WTC11 (cell line): Measurements from ENCODE around the gene SLC9C1. TPM values are rescaled to one million over a fixed set of nuclear protein-coding genes. Genes with fewer than 3 reads are reported as not detected.

Source experiments
- ATAC-seq: fragments of 200-7000 bp; cut with Tn5 transposase; 2 replicates; pipeline ENCODE4 v1.10.0; 2021; ENCODE audit warnings: mild to moderate bottlenecking, moderate library complexity
- CTCF ChIA-PET: fragments of 300-600 bp; sonication (Branson Sonifier 250); formaldehyde crosslinking; loops from one replicate; lab custom pipeline; 2021; ENCODE audit warnings: antibody characterized with exemption; lab: Charles Lee
- POLR2A ChIA-PET: fragments of 350-600 bp; sonication (Branson Sonifier 250); formaldehyde crosslinking; loops from one replicate; lab custom pipeline; 2021; ENCODE audit warnings: antibody characterized with exemption; lab: Charles Lee
- DNase-seq: peaks from one replicate; pipeline ENCODE4 v3.0.0; 2021; ENCODE audit warnings: low spot score
- H3K27ac Mint-ChIP-seq: 2 replicates; pipeline ENCODE4 v1.8.0; 2021; ENCODE audit warnings: mixed read lengths
- H3K27me3 Mint-ChIP-seq: 2 replicates; pipeline ENCODE4 v1.8.0; 2021; ENCODE audit warnings: low read depth, mild to moderate bottlenecking, moderate library complexity, mixed read lengths
- H3K36me3 Mint-ChIP-seq: 2 replicates; pipeline ENCODE4 v1.8.0; 2021; ENCODE audit warnings: mixed read lengths
- H3K4me1 Mint-ChIP-seq: 2 replicates; pipeline ENCODE4 v1.8.0; 2022; ENCODE audit warnings: mixed read lengths
- H3K4me3 Mint-ChIP-seq: 2 replicates; pipeline ENCODE4 v1.8.0; 2021; ENCODE audit warnings: mild to moderate bottlenecking, moderate library complexity, mixed read lengths
- H3K9me3 Mint-ChIP-seq: 2 replicates; pipeline ENCODE4 v1.8.0; 2021; ENCODE audit warnings: mixed read lengths
- ARID4B ChIP-seq: sonication (generic); formaldehyde crosslinking; IDR thresholded peaks from 2 replicates; pipeline ENCODE4 v1.8.0; 2023; ENCODE audit warnings: missing genetic modification reagents, mild to moderate bottlenecking, borderline replicate concordance
- ATF1 ChIP-seq: sonication (generic); formaldehyde crosslinking; IDR thresholded peaks from 2 replicates; pipeline ENCODE4 v1.8.1; 2023; ENCODE audit warnings: mild to moderate bottlenecking, moderate library complexity, missing genetic modification reagents
- ATF2 ChIP-seq: sonication (generic); formaldehyde crosslinking; IDR thresholded peaks from 2 replicates; pipeline ENCODE4 v1.8.1; 2022; ENCODE audit warnings: low read depth, missing genetic modification reagents, borderline replicate concordance
- CBFB ChIP-seq: sonication (generic); formaldehyde crosslinking; IDR thresholded peaks from 2 replicates; pipeline ENCODE4 v1.8.1; 2022; ENCODE audit warnings: mild to moderate bottlenecking, low read depth, missing genetic modification reagents
- CREB1 ChIP-seq: sonication (generic); formaldehyde crosslinking; IDR thresholded peaks from 2 replicates; pipeline ENCODE4 v1.8.0; 2023; ENCODE audit warnings: mild to moderate bottlenecking, missing genetic modification reagents
- GABPB1 ChIP-seq: sonication (generic); formaldehyde crosslinking; IDR thresholded peaks from 2 replicates; pipeline ENCODE4 v1.8.1; 2023; ENCODE audit warnings: mild to moderate bottlenecking, missing genetic modification reagents
- HMGA2 ChIP-seq: fragments of 250-450 bp; sonication (Bioruptor Pico); IDR thresholded peaks from 2 replicates; pipeline ENCODE4 v1.4.0; 2021; ENCODE audit warnings: mild to moderate bottlenecking, moderate library complexity
- IRF1 ChIP-seq: sonication (generic); formaldehyde crosslinking; IDR thresholded peaks from 2 replicates; pipeline ENCODE4 v1.8.0; 2023; ENCODE audit warnings: missing genetic modification reagents
- NFYB ChIP-seq: sonication (generic); formaldehyde crosslinking; conservative IDR thresholded peaks from 2 replicates; pipeline ENCODE4 v1.8.0; 2022; ENCODE audit warnings: low read depth, missing genetic modification reagents
- NR3C1 ChIP-seq: sonication (generic); formaldehyde crosslinking; conservative IDR thresholded peaks from 2 replicates; pipeline ENCODE4 v1.8.1; 2023; ENCODE audit warnings: low read depth, mild to moderate bottlenecking, missing genetic modification reagents
- OVOL2 ChIP-seq: fragments of 250-450 bp; sonication (Bioruptor Pico); IDR thresholded peaks from 2 replicates; pipeline ENCODE4 v1.9.0; 2021; ENCODE audit warnings: mild to moderate bottlenecking, borderline replicate concordance
- PRRX2 ChIP-seq: fragments of 250-450 bp; sonication (Bioruptor Pico); IDR thresholded peaks from 2 replicates; pipeline ENCODE4 v1.8.0; 2021; ENCODE audit warnings: mild to moderate bottlenecking
- SP1 ChIP-seq: sonication (generic); formaldehyde crosslinking; conservative IDR thresholded peaks from 2 replicates; pipeline ENCODE4 v1.8.1; 2022; ENCODE audit warnings: missing genetic modification reagents
- ZMAT4 ChIP-seq: fragments of 250-450 bp; sonication (Bioruptor Pico); IDR thresholded peaks from 2 replicates; pipeline ENCODE4 v1.9.0; 2021; ENCODE audit warnings: mild to moderate bottlenecking
- ZNF416 ChIP-seq: fragments of 250-450 bp; sonication (Bioruptor Pico); IDR thresholded peaks from 2 replicates; pipeline ENCODE4 v1.9.0; 2021; ENCODE audit warnings: mild to moderate bottlenecking, inconsistent platforms
- total RNA-seq: library from RNA; stranded (reverse); gene quantifications from 3 replicates; pipeline ENCODE4 v1.2.3, GENCODE V29; 2021
- TF ChIP-seq, protein P1 (sequence below): sonication (generic); formaldehyde crosslinking; IDR thresholded peaks from 2 replicates; pipeline ENCODE4 v1.8.0; 2022; ENCODE audit warnings: missing genetic modification reagents
- TF ChIP-seq, protein P2 (sequence below): sonication (generic); formaldehyde crosslinking; IDR thresholded peaks from 2 replicates; pipeline ENCODE4 v1.8.1; 2023; ENCODE audit warnings: mild to moderate bottlenecking, missing genetic modification reagents
- TF ChIP-seq, protein P3 (sequence below): sonication (generic); formaldehyde crosslinking; IDR thresholded peaks from 2 replicates; pipeline ENCODE4 v1.8.0; 2022; ENCODE audit warnings: mild to moderate bottlenecking, missing genetic modification reagents

Gene SLC9C1
- total RNA-seq, 1 experiment from 2014 or later, result 3.5 TPM

GRCh38 chr3:112117415-112117814 lies 176.6 kb downstream of the SLC9C1 start (continued):
- TF ChIP-seq, protein P1, sequence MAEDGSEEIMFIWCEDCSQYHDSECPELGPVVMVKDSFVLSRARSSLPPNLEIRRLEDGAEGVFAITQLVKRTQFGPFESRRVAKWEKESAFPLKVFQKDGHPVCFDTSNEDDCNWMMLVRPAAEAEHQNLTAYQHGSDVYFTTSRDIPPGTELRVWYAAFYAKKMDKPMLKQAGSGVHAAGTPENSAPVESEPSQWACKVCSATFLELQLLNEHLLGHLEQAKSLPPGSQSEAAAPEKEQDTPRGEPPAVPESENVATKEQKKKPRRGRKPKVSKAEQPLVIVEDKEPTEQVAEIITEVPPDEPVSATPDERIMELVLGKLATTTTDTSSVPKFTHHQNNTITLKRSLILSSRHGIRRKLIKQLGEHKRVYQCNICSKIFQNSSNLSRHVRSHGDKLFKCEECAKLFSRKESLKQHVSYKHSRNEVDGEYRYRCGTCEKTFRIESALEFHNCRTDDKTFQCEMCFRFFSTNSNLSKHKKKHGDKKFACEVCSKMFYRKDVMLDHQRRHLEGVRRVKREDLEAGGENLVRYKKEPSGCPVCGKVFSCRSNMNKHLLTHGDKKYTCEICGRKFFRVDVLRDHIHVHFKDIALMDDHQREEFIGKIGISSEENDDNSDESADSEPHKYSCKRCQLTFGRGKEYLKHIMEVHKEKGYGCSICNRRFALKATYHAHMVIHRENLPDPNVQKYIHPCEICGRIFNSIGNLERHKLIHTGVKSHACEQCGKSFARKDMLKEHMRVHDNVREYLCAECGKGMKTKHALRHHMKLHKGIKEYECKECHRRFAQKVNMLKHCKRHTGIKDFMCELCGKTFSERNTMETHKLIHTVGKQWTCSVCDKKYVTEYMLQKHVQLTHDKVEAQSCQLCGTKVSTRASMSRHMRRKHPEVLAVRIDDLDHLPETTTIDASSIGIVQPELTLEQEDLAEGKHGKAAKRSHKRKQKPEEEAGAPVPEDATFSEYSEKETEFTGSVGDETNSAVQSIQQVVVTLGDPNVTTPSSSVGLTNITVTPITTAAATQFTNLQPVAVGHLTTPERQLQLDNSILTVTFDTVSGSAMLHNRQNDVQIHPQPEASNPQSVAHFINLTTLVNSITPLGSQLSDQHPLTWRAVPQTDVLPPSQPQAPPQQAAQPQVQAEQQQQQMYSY (CRISPR knock-in tag), result no peak
- no peak for TF ChIP-seq NR3C1 (CRISPR knock-in tag)
- TF ChIP-seq ATF2 (CRISPR knock-in tag), result no peak

GRCh38 chr3:112116748-112117186 lies 177.2 kb downstream of the SLC9C1 start:
- Mint-ChIP-seq H3K27me3 (no peaks in the 10 kb centered on the region), H3K4me3 (no peak overlapping the region), H3K9me3 (no peaks in the 10 kb centered on the region), H3K27ac (no peak overlapping the region), H3K36me3 (peaks cover 24% of the 10 kb centered on the region), H3K4me1 (peaks cover 22% of the 10 kb centered on the region)
- no peak for DNase-seq
- CTCF ChIA-PET, result interaction anchor here (1.2 kb wide), 1 partner anchor 9 kb away, joined by 4 read pairs; no protein-coding TSS in a partner anchor
- POLR2A ChIA-PET, result no interaction called here
- ATAC-seq, result no peak
- TF ChIP-seq HMGA2 (no peak), CREB1 (CRISPR knock-in tag) (no peak), IRF1 (CRISPR knock-in tag) (no peak), SP1 (no peak), ARID4B (CRISPR knock-in tag) (no peak), ZNF416 (CRISPR knock-in tag) (no peak), CBFB (CRISPR knock-in tag) (no peak), GABPB1 (CRISPR knock-in tag) (no peak), ZMAT4 (CRISPR knock-in tag) (no peak), OVOL2 (CRISPR knock-in tag) (no peak), NR3C1 (CRISPR knock-in tag) (no peak), PRRX2 (no peak), ATF1 (no peak), NFYB (CRISPR knock-in tag) (no peak)
- TF ChIP-seq, protein P2, sequence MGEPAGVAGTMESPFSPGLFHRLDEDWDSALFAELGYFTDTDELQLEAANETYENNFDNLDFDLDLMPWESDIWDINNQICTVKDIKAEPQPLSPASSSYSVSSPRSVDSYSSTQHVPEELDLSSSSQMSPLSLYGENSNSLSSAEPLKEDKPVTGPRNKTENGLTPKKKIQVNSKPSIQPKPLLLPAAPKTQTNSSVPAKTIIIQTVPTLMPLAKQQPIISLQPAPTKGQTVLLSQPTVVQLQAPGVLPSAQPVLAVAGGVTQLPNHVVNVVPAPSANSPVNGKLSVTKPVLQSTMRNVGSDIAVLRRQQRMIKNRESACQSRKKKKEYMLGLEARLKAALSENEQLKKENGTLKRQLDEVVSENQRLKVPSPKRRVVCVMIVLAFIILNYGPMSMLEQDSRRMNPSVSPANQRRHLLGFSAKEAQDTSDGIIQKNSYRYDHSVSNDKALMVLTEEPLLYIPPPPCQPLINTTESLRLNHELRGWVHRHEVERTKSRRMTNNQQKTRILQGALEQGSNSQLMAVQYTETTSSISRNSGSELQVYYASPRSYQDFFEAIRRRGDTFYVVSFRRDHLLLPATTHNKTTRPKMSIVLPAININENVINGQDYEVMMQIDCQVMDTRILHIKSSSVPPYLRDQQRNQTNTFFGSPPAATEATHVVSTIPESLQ (CRISPR knock-in tag), result no peak
- TF ChIP-seq, protein P3, sequence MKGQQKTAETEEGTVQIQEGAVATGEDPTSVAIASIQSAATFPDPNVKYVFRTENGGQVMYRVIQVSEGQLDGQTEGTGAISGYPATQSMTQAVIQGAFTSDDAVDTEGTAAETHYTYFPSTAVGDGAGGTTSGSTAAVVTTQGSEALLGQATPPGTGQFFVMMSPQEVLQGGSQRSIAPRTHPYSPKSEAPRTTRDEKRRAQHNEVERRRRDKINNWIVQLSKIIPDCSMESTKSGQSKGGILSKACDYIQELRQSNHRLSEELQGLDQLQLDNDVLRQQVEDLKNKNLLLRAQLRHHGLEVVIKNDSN (CRISPR knock-in tag), result no peak
